NCI-H2227 (cell line): ENCODE results near the gene SMPD4.
A peak's percentile ranks its signal among the peaks of the same experiment; 100 is the strongest.
"Not testable (repeated sequence)": the region's sequence is repeated elsewhere in the genome, so short reads cannot be mapped to it uniquely, and the experiment has no call there.

Experiments
- DNase-seq: peaks from one replicate; lab custom pipeline; 2025; ENCODE audit not compliant: unreplicated experiment; lab: John Stamatoyannopoulos, UW

Gene SMPD4

GRCh38 chr2:130157825-130158514 is 23.4 kb downstream of the SMPD4 start:
- DNase-seq = not testable (repeated sequence)

- DNase-seq = not testable (repeated sequence)
These were observed 24.0 kb downstream of the SMPD4 start for GRCh38 chr2:130157354-130157753.

GRCh38 chr2:130156624-130157004 is 24.8 kb downstream of the SMPD4 start:
- no peak for DNase-seq

- peak; percentile 59 for DNase-seq
These were observed 25.3 kb downstream of the SMPD4 start for GRCh38 chr2:130155956-130156623.

- DNase-seq = no peak
These were observed 26.3 kb downstream of the SMPD4 start for GRCh38 chr2:130154773-130155765.

GRCh38 chr2:130154423-130154770 is 27.0 kb downstream of the SMPD4 start:
- not testable (repeated sequence) for DNase-seq

- DNase-seq = not testable (repeated sequence)
These were observed 27.5 kb downstream of the SMPD4 start for GRCh38 chr2:130153721-130154422.

- no peak for DNase-seq
These were observed 28.4 kb downstream of the SMPD4 start for GRCh38 chr2:130152816-130153595.

- DNase-seq = not testable (repeated sequence)
These were observed 29.1 kb downstream of the SMPD4 start for GRCh38 chr2:130152136-130152815.

- not testable (repeated sequence) for DNase-seq
These were observed 30.3 kb downstream of the SMPD4 start for GRCh38 chr2:130151145-130151512.

- no peak for DNase-seq
These were observed 30.9 kb downstream of the SMPD4 start for GRCh38 chr2:130150181-130151144.

GRCh38 chr2:130148515-130148914 is 32.9 kb downstream of the SMPD4 start:
- DNase-seq = not testable (repeated sequence)

- peak; percentile 82 for DNase-seq
These were observed 36.4 kb downstream of the SMPD4 start, which contains the start of gene CCDC74B for GRCh38 chr2:130145006-130145414. TSS of gene CCDC74B (minus strand) at chr2:130145112. CDS start at chr2:130144996, 116 bp downstream.

GRCh38 chr2:130143266-130144039 is 37.9 kb downstream of the SMPD4 start:
- DNase-seq = peak; percentile 21

GRCh38 chr2:130142396-130143265 is 38.8 kb downstream of the SMPD4 start:
- not testable (repeated sequence) for DNase-seq

- not testable (repeated sequence) for DNase-seq
These were observed 39.6 kb downstream of the SMPD4 start for GRCh38 chr2:130141645-130142370.
